GM12878 (cell line): ENCODE results near the gene MX1.

Experiments used
- CEBPB ChIP-seq, 2 experiments: fragments of 150-350 bp in 1 of 2; IDR thresholded peaks; 2 replicates each; pipeline ENCODE4 v1.6.1; 2012 to 2014; ENCODE audit warnings: low read depth in 2 of 2, low read length in 2 of 2, borderline replicate concordance in 1 of 2, inconsistent platforms in 1 of 2
- KAT2A ChIP-seq: conservative IDR thresholded peaks from 2 replicates; pipeline ENCODE4 v1.6.1; 2011; ENCODE audit warnings: low read depth, low read length; ENCODE audit not compliant: control insufficient read depth
- MXI1 ChIP-seq: fragments of 150-350 bp; IDR thresholded peaks from 2 replicates; pipeline ENCODE4 v1.6.1; 2011; ENCODE audit warnings: low read depth, mild to moderate bottlenecking, inconsistent platforms, low read length, improper control_type of control experiment
- MYC ChIP-seq: IDR thresholded peaks from 2 replicates; pipeline ENCODE4 v1.6.1; 2011; ENCODE audit warnings: mild to moderate bottlenecking, low read length, moderate library complexity, inconsistent platforms; ENCODE audit not compliant: insufficient read depth, insufficient replicate concordance, insufficient read length, severe bottlenecking
- NBN ChIP-seq: fragments of 450-650 bp; IDR thresholded peaks from 2 replicates; pipeline ENCODE4 v1.6.1; 2016
- NR2C1 ChIP-seq: fragments of 450-650 bp; IDR thresholded peaks from 2 replicates; pipeline ENCODE4 v1.6.1; 2017; ENCODE audit warnings: antibody characterized with exemption, mild to moderate bottlenecking, moderate library complexity
- POLR2AphosphoS5 ChIP-seq: IDR thresholded peaks from 2 replicates; pipeline ENCODE4 v1.6.1; 2011; ENCODE audit warnings: mild to moderate bottlenecking, low read length, inconsistent platforms
- RAD21 ChIP-seq: IDR thresholded peaks from 2 replicates; pipeline ENCODE4 v1.6.1; 2011; ENCODE audit warnings: mild to moderate bottlenecking, low read depth, low read length, moderate library complexity; ENCODE audit not compliant: insufficient read depth
- SMC3 ChIP-seq: IDR thresholded peaks from 2 replicates; pipeline ENCODE4 v1.6.1; 2011; ENCODE audit warnings: low read length, improper control_type of control experiment, borderline replicate concordance
- TBL1XR1 ChIP-seq: IDR thresholded peaks from 2 replicates; pipeline ENCODE4 v1.6.1; 2012; ENCODE audit warnings: low read depth, low read length, improper control_type of control experiment
- ZZZ3 ChIP-seq: IDR thresholded peaks from 2 replicates; pipeline ENCODE4 v1.6.1; 2011; ENCODE audit warnings: low read depth; ENCODE audit not compliant: control insufficient read depth, insufficient read length
- TF ChIP-seq, protein P1 (sequence below): fragments of 450-650 bp; IDR thresholded peaks from 2 replicates; pipeline ENCODE4 v1.6.1; 2017; ENCODE audit warnings: mild to moderate bottlenecking, moderate library complexity
- TF ChIP-seq, protein P2 (sequence below), 3 experiments: IDR thresholded peaks in 2 of 3; conservative IDR thresholded peaks in 1 of 3; 2 replicates each; pipeline ENCODE4 v1.5.1; 2011; ENCODE audit warnings: low read depth in 3 of 3, low read length in 3 of 3, mild to moderate bottlenecking in 3 of 3, control low read depth in 2 of 3, moderate library complexity in 2 of 3, inconsistent platforms in 1 of 3, mixed read lengths in 1 of 3; ENCODE audit not compliant: control insufficient read depth in 2 of 3, insufficient read depth in 1 of 3; ENCODE audit errors: extremely low read depth in 1 of 3

DNA sequence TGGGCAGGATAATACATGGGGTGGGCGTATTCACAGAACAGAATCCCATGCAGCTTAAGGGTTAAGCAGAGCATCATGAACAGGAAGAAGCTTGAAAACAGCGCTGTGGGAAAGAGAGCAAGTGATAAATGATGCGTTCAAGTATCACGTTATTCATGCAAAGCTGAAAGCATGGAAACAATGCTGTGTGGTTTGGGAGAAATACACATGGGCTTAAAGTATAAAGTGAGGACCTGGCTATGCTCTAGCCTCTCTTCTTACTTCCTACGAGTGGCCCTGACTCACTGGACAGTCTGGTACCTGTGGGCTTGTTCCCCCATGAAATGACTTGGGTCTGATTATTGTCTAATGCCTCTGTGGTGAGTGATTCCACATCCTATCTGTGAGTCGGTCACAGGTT is 56.3 kb downstream of the MX1 start:
- no peak for TF ChIP-seq KAT2A
- TF ChIP-seq, protein P1, sequence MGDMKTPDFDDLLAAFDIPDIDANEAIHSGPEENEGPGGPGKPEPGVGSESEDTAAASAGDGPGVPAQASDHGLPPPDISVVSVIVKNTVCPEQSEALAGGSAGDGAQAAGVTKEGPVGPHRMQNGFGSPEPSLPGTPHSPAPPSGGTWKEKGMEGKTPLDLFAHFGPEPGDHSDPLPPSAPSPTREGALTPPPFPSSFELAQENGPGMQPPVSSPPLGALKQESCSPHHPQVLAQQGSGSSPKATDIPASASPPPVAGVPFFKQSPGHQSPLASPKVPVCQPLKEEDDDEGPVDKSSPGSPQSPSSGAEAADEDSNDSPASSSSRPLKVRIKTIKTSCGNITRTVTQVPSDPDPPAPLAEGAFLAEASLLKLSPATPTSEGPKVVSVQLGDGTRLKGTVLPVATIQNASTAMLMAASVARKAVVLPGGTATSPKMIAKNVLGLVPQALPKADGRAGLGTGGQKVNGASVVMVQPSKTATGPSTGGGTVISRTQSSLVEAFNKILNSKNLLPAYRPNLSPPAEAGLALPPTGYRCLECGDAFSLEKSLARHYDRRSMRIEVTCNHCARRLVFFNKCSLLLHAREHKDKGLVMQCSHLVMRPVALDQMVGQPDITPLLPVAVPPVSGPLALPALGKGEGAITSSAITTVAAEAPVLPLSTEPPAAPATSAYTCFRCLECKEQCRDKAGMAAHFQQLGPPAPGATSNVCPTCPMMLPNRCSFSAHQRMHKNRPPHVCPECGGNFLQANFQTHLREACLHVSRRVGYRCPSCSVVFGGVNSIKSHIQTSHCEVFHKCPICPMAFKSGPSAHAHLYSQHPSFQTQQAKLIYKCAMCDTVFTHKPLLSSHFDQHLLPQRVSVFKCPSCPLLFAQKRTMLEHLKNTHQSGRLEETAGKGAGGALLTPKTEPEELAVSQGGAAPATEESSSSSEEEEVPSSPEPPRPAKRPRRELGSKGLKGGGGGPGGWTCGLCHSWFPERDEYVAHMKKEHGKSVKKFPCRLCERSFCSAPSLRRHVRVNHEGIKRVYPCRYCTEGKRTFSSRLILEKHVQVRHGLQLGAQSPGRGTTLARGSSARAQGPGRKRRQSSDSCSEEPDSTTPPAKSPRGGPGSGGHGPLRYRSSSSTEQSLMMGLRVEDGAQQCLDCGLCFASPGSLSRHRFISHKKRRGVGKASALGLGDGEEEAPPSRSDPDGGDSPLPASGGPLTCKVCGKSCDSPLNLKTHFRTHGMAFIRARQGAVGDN = no peak
- TF ChIP-seq, protein P2, sequence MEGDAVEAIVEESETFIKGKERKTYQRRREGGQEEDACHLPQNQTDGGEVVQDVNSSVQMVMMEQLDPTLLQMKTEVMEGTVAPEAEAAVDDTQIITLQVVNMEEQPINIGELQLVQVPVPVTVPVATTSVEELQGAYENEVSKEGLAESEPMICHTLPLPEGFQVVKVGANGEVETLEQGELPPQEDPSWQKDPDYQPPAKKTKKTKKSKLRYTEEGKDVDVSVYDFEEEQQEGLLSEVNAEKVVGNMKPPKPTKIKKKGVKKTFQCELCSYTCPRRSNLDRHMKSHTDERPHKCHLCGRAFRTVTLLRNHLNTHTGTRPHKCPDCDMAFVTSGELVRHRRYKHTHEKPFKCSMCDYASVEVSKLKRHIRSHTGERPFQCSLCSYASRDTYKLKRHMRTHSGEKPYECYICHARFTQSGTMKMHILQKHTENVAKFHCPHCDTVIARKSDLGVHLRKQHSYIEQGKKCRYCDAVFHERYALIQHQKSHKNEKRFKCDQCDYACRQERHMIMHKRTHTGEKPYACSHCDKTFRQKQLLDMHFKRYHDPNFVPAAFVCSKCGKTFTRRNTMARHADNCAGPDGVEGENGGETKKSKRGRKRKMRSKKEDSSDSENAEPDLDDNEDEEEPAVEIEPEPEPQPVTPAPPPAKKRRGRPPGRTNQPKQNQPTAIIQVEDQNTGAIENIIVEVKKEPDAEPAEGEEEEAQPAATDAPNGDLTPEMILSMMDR (IDR thresholded peaks at IDR 0.05 in 2 of 3, conservative IDR thresholded peaks at IDR 0.05 in 1 of 3; ENCODE audit: control insufficient read depth in 2 of 3, extremely low read depth in 1 of 3, insufficient read depth in 1 of 3, low read depth in 3 of 3, low read length in 3 of 3) = no peak
- TF ChIP-seq CEBPB (IDR thresholded peaks at IDR 0.05; ENCODE audit: borderline replicate concordance in 1 of 2, low read depth in 2 of 2, low read length in 2 of 2) = no peak
- no peak for TF ChIP-seq MYC
- no peak for TF ChIP-seq SMC3
- TF ChIP-seq POLR2AphosphoS5 = no peak
- TF ChIP-seq NR2C1 = no peak
- no peak for TF ChIP-seq TBL1XR1
- TF ChIP-seq ZZZ3 = no peak
- TF ChIP-seq NBN = no peak
- no peak for TF ChIP-seq RAD21
- TF ChIP-seq MXI1 = no peak
